SU-DHL-6 (cell line): ENCODE measurements around the gene AMN1.
"Not testable (repeated sequence)": the region's sequence is repeated elsewhere in the genome, so short reads cannot be mapped to it uniquely, and the experiment has no call there.

ENCODE experiments used
- H2AFZ ChIP-seq: fragments of 200-600 bp; sonication (generic); 2 replicates; pipeline ENCODE4 v1.6.1; 2014; ENCODE audit warnings: low read depth, mild to moderate bottlenecking, moderate library complexity, mixed read lengths, antibody characterized with exemption, low read length; ENCODE audit not compliant: severe bottlenecking
- H3F3A ChIP-seq: fragments of 200-600 bp; shearing (Covaris generic); 2 replicates; pipeline ENCODE4 v1.6.0; 2016; ENCODE audit warnings: antibody characterized with exemption, mild to moderate bottlenecking; ENCODE audit not compliant: insufficient read depth
- H3K27ac ChIP-seq: fragments of 200-600 bp; sonication (generic); 2 replicates; pipeline ENCODE4 v1.5.1; 2016; ENCODE audit warnings: low read depth, mild to moderate bottlenecking, low read length, moderate library complexity, mixed read lengths
- H3K27me3 ChIP-seq: fragments of 200-600 bp; sonication (generic), shearing (Covaris generic); 2 replicates; pipeline ENCODE4 v1.6.0; 2014; ENCODE audit warnings: mild to moderate bottlenecking, low read length
- H3K36me3 ChIP-seq: fragments of 200-600 bp; sonication (generic); 2 replicates; pipeline ENCODE4 v1.6.1; 2014; ENCODE audit warnings: mild to moderate bottlenecking, low read length, mixed read lengths
- H3K4me2 ChIP-seq: fragments of 300-600, 200-600 bp; shearing (Covaris generic), sonication (generic); 2 replicates; pipeline ENCODE4 v1.6.0; 2014; ENCODE audit warnings: low read length, low read depth, mild to moderate bottlenecking; ENCODE audit not compliant: poor library complexity, severe bottlenecking
- H3K4me3 ChIP-seq: fragments of 200-600 bp; sonication (generic); 2 replicates; pipeline ENCODE4 v1.5.1; 2014; ENCODE audit warnings: antibody characterized with exemption, low read length, mild to moderate bottlenecking, mixed read lengths; ENCODE audit not compliant: insufficient read depth, poor library complexity, severe bottlenecking
- H3K79me2 ChIP-seq: fragments of 200-600 bp; sonication (generic); 2 replicates; pipeline ENCODE4 v1.6.1; 2014; ENCODE audit warnings: mild to moderate bottlenecking, low read length, moderate library complexity; ENCODE audit not compliant: insufficient read depth
- H3K9ac ChIP-seq: fragments of 200-600 bp; sonication (generic); 2 replicates; pipeline ENCODE4 v1.7.0; 2014; ENCODE audit warnings: mild to moderate bottlenecking, low read length
- H3K9me2 ChIP-seq: fragments of 200-600 bp; sonication (generic); replicated peaks from 2 replicates; pipeline ENCODE4 v1.6.1; 2014; ENCODE audit warnings: low read length; ENCODE audit not compliant: insufficient read depth
- H3K9me3 ChIP-seq: fragments of 200-600 bp; sonication (generic); 2 replicates; pipeline ENCODE4 v1.6.1; 2014; ENCODE audit warnings: low read length, mixed read lengths; ENCODE audit not compliant: insufficient read depth
- H4K20me1 ChIP-seq: fragments of 200-600 bp; sonication (generic); 2 replicates; pipeline ENCODE4 v1.6.1; 2014; ENCODE audit warnings: low read depth, mild to moderate bottlenecking, antibody characterized with exemption, low read length, moderate library complexity, mixed read lengths
- EZH2phosphoT487 ChIP-seq: fragments of 200-600 bp; sonication (generic), shearing (Covaris generic); conservative IDR thresholded peaks from 2 replicates; pipeline ENCODE4 v1.6.1; 2018; ENCODE audit warnings: mild to moderate bottlenecking, antibody characterized with exemption, low read length, moderate library complexity, mixed read lengths
- TF ChIP-seq, protein P1 (sequence below): fragments of 200-600 bp; sonication (generic); IDR thresholded peaks from one replicate; pipeline ENCODE4 v1.5.1; 2017; ENCODE audit warnings: antibody characterized with exemption, mild to moderate bottlenecking, low read length, moderate library complexity; ENCODE audit not compliant: insufficient read depth, poor library complexity, severe bottlenecking

Gene AMN1

DNA sequence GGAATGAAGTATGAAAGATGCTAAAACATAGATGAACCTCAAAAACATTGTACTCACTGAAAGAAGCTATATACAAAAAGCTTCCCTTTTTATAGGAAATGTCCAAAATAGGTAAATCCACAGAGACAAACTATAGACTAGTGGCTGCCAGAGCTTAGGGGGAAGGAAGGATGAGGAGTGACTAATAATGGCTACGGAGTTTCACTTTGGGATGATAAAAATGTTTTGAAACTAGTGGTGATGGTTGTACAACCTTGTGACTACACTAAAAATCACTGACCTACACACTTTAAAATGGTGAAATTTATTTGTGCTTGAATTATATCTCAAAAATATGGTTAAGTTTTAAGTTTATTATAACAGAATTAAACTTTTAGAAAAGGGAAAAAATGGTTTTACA is 37.1 kb upstream of the AMN1 start:
- H3K27me3 ChIP-seq = no peaks in the 10 kb centered on the region
- H2AFZ ChIP-seq = no peak overlapping the region
- H3K9me2 ChIP-seq = no peaks in the 10 kb centered on the region
- no peaks in the 10 kb centered on the region for H3K79me2 ChIP-seq
- peaks cover 9% of the 10 kb centered on the region; the same call in 1 of the 2 replicates for H3F3A ChIP-seq
- no peak overlapping the region for H3K27ac ChIP-seq
- no peaks in the 10 kb centered on the region for H4K20me1 ChIP-seq
- TF ChIP-seq, protein P1, sequence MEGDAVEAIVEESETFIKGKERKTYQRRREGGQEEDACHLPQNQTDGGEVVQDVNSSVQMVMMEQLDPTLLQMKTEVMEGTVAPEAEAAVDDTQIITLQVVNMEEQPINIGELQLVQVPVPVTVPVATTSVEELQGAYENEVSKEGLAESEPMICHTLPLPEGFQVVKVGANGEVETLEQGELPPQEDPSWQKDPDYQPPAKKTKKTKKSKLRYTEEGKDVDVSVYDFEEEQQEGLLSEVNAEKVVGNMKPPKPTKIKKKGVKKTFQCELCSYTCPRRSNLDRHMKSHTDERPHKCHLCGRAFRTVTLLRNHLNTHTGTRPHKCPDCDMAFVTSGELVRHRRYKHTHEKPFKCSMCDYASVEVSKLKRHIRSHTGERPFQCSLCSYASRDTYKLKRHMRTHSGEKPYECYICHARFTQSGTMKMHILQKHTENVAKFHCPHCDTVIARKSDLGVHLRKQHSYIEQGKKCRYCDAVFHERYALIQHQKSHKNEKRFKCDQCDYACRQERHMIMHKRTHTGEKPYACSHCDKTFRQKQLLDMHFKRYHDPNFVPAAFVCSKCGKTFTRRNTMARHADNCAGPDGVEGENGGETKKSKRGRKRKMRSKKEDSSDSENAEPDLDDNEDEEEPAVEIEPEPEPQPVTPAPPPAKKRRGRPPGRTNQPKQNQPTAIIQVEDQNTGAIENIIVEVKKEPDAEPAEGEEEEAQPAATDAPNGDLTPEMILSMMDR = no peak
- TF ChIP-seq EZH2phosphoT487 = no peak
- no peaks in the 10 kb centered on the region for H3K9me3 ChIP-seq
- H3K36me3 ChIP-seq = no peaks in the 10 kb centered on the region
- no peak overlapping the region for H3K4me2 ChIP-seq
- no peak overlapping the region for H3K4me3 ChIP-seq
- no peak overlapping the region for H3K9ac ChIP-seq

DNA sequence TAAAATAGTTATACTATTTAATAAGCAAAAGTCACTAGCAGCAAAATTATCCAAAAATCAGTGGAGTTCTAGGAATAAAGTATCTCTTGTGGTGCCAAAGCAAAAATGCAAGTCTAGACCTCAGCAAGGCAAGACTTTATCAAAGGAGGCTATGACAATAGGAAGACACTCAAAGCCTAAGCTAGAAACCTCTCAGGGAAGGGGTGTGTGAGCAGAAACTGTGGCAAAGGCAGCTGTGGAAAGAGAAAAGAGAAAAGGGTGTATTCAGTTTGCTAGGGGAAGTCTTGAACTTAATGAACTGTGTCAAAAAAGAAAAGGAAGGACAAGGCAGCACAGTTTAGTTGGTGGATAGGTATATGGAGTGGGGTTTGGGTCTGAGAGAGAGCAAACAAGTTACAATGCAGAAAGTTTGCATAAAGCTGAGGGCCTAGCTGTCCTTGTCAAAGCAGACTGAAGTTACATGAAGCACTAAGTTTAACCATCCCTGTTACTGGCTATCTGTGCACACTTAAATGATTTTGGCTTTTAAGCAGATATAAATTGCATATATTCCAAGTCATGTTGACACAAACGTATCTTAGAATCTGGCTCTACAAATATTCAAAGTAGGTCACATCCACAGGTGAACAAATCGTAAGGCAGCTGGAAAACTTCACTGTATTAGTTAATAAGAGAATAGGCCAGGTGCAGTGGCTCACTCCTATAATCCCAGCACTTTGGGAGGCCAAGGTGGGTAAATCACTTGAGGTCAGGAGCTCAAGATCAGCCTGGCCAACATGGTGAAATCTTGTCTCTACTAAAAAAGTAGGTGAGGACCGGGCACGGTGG is 31.0 kb upstream of the AMN1 start:
- no peak overlapping the region for H3K9ac ChIP-seq
- no peak overlapping the region for H3K4me2 ChIP-seq
- no peaks in the 10 kb centered on the region for H3K27me3 ChIP-seq
- no peak overlapping the region for H3K4me3 ChIP-seq
- no peaks in the 10 kb centered on the region for H3K79me2 ChIP-seq
- no peak overlapping the region for H2AFZ ChIP-seq
- H3K36me3 ChIP-seq = no peaks in the 10 kb centered on the region
- H3K27ac ChIP-seq = no peak overlapping the region
- H4K20me1 ChIP-seq = no peaks in the 10 kb centered on the region
- H3K9me3 ChIP-seq = no peaks in the 10 kb centered on the region
- H3K9me2 ChIP-seq = no peaks in the 10 kb centered on the region
- TF ChIP-seq, protein P1 = no peak
- no peak for TF ChIP-seq EZH2phosphoT487
- no peaks in the 10 kb centered on the region for H3F3A ChIP-seq

DNA sequence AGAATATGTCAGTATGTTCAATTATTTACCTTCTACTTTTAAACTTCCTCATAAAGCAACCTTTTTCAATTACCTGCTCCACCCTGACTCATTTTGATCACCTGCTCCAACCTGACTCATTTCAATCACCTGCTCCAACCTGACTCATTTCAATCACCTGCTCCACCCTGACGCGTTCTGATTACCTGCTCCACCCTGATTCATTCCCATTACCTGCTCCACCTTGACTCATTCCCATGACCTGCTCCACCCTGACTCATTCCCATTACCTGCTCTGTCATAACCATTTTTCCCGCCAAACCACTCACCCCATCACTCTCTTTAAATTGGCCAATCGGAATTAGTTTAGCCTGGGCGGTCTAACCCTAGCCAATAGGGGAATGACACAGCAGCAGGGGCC is 29.5 kb upstream of the AMN1 start:
- H3F3A ChIP-seq, H3K4me2 ChIP-seq, H3K27me3 ChIP-seq, H3K9ac ChIP-seq, H2AFZ ChIP-seq, H3K9me3 ChIP-seq, H4K20me1 ChIP-seq, H3K4me3 ChIP-seq, H3K9me2 ChIP-seq, H3K36me3 ChIP-seq, H3K27ac ChIP-seq, H3K79me2 ChIP-seq: not testable (repeated sequence)

DNA sequence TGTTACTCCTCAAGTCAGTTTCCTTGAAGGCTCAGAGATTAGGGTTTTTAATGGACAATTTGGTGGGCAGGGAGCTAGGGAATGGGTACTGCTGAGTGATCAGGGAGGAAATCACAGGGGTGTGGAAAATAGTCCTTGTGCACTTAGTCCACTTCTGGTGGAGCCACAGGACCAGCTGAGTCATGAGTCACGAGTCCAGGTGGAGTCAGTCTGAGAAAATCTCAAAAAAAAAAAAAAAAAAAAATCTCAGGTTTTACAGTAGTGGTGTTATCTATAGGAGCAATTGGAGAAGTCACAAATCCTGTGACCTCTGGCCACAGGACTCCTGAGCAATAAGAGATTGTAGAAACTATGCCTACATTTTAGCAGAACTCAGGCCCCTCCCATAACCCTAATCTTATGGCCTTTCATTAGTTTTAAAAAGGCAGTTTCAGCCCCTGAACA is 28.2 kb upstream of the AMN1 start:
- Histone ChIP-seq H3K9me2 (no peaks in the 10 kb centered on the region), H3K27me3 (no peaks in the 10 kb centered on the region), H3K4me3 (no peak overlapping the region), H3F3A (0 out of 2 replicates have a peak, but pooled peaks cover 5% of the 10 kb centered on the region), H3K27ac (no peak overlapping the region), H4K20me1 (no peaks in the 10 kb centered on the region), H3K9me3 (no peaks in the 10 kb centered on the region), H3K4me2 (no peak overlapping the region), H3K36me3 (no peaks in the 10 kb centered on the region), H3K9ac (no peak overlapping the region), H2AFZ (no peak overlapping the region), H3K79me2 (no peaks in the 10 kb centered on the region)
- TF ChIP-seq EZH2phosphoT487 = no peak
- TF ChIP-seq, protein P1 = no peak
